Esophagus (tissue), 2 donors: Measurements from ENCODE around the gene METTL15. TPM values are rescaled to one million over a fixed set of nuclear protein-coding genes. Genes with fewer than 3 reads are reported as not detected.
"Not testable (repeated sequence)": the region's sequence is repeated elsewhere in the genome, so short reads cannot be mapped to it uniquely, and the experiment has no call there.

Source experiments
- H3K27ac ChIP-seq, 2 donors: one replicate each; pipeline ENCODE4 v1.5.1; 2013; ENCODE audit warnings: low read depth in 2 of 2, mild to moderate bottlenecking in 2 of 2, inconsistent platforms in 1 of 2, low read length in 1 of 2, moderate library complexity in 1 of 2
- H3K27me3 ChIP-seq, 2 donors: one replicate each; pipeline ENCODE4 v1.6.1; 2013; ENCODE audit warnings: low read length in 2 of 2, control low read depth in 1 of 2, mild to moderate bottlenecking in 1 of 2; ENCODE audit not compliant: insufficient read depth in 2 of 2, control insufficient read depth in 1 of 2
- H3K36me3 ChIP-seq, 2 donors: one replicate each; pipeline ENCODE4 v1.6.1; 2013; ENCODE audit warnings: low read length in 1 of 2; ENCODE audit not compliant: control insufficient read depth in 2 of 2, insufficient read depth in 2 of 2
- H3K4me1 ChIP-seq, 2 donors: one replicate each; pipeline ENCODE4 v1.6.1; 2013; ENCODE audit warnings: low read length in 1 of 2; ENCODE audit not compliant: control insufficient read depth in 2 of 2, insufficient read depth in 2 of 2
- H3K4me3 ChIP-seq, 2 donors: one replicate each; pipeline ENCODE4 v1.5.1; 2013; ENCODE audit warnings: low read length in 2 of 2, mild to moderate bottlenecking in 2 of 2, low read depth in 1 of 2, moderate library complexity in 1 of 2
- H3K9me3 ChIP-seq, 2 donors: one replicate each; pipeline ENCODE4 v1.6.1; 2013; ENCODE audit warnings: mild to moderate bottlenecking in 2 of 2, low read depth in 1 of 2, low read length in 1 of 2, moderate library complexity in 1 of 2; ENCODE audit not compliant: control insufficient read depth in 2 of 2, insufficient read depth in 1 of 2
- WGBS, 2 donors: extraction: QIAGEN DNeasy Blood & Tissue Kit; methylation state at CpG; one replicate each; pipeline ENCODE4 v1.1.7; 2013; 5-methylcytosine and 5-hydroxymethylcytosine counted together
- polyA plus RNA-seq, 2 donors: library from polyadenylated mRNA; stranded (reverse); fragments of 200-250 nt; gene quantifications; one replicate each; pipeline ENCODE4 v1.2.3, GENCODE V29; 2013
- donor health status: healthy with polysubstance abuse.
- donor health status: Bipolar disorder and iron deficiency.

The METTL15 gene
- polyA plus RNA-seq, 2 donors: 2.7 to 2.9 TPM

- Histone ChIP-seq H3K36me3 (no peaks in the 10 kb centered on the region), H3K9me3 (no peaks in the 10 kb centered on the region), H3K27me3 (no peaks in the 10 kb centered on the region), H3K4me1 (no peaks in the 10 kb centered on the region), H3K27ac (no peak overlapping the region), H3K4me3 (no peak overlapping the region)
- 65 to 81% methylated on average over 1 of the region's 1 CpG for WGBS, 2 donors
Measured at GRCh38 chr11:28342716-28343115, 234.5 kb downstream of the METTL15 start.

GRCh38 chr11:28343304-28344233 is 235.4 kb downstream of the METTL15 start:
- Histone ChIP-seq H3K4me3 (no peak overlapping the region), H3K36me3 (no peaks in the 10 kb centered on the region), H3K27ac (no peak overlapping the region), H3K9me3 (no peaks in the 10 kb centered on the region), H3K27me3 (no peaks in the 10 kb centered on the region), H3K4me1 (no peaks in the 10 kb centered on the region)
- WGBS, 2 donors: 44 to 47% methylated on average over 5 of the region's 5 CpGs

- no peak overlapping the region for H3K27ac ChIP-seq
- H3K9me3 ChIP-seq: no peaks in the 10 kb centered on the region
- H3K36me3 ChIP-seq: no peaks in the 10 kb centered on the region
- H3K4me3 ChIP-seq: no peak overlapping the region
- H3K27me3 ChIP-seq: no peaks in the 10 kb centered on the region
- H3K4me1 ChIP-seq: no peaks in the 10 kb centered on the region
Measured at GRCh38 chr11:28346209-28346608, 238.0 kb downstream of the METTL15 start.

GRCh38 chr11:28346721-28347120 is 238.5 kb downstream of the METTL15 start:
- Histone ChIP-seq H3K27ac (no peak overlapping the region), H3K9me3 (no peaks in the 10 kb centered on the region), H3K4me3 (no peak overlapping the region), H3K36me3 (no peaks in the 10 kb centered on the region), H3K27me3 (no peaks in the 10 kb centered on the region), H3K4me1 (no peaks in the 10 kb centered on the region)
- 89 to 95% methylated on average over 1 of the region's 1 CpG for WGBS, 2 donors

GRCh38 chr11:28347371-28347770 is 239.2 kb downstream of the METTL15 start:
- Histone ChIP-seq H3K9me3 (no peaks in the 10 kb centered on the region), H3K27me3 (no peaks in the 10 kb centered on the region), H3K4me1 (no peaks in the 10 kb centered on the region), H3K27ac (no peak overlapping the region), H3K4me3 (no peak overlapping the region), H3K36me3 (no peaks in the 10 kb centered on the region)
- WGBS, 2 donors: 77 to 82% methylated on average over 5 of the region's 5 CpGs

GRCh38 chr11:28350216-28350615 is 242.0 kb downstream of the METTL15 start:
- no peak overlapping the region for H3K4me3 ChIP-seq
- H3K4me1 ChIP-seq: no peaks in the 10 kb centered on the region
- no peaks in the 10 kb centered on the region for H3K9me3 ChIP-seq
- H3K27ac ChIP-seq: no peak overlapping the region
- no peaks in the 10 kb centered on the region for H3K36me3 ChIP-seq
- no peaks in the 10 kb centered on the region for H3K27me3 ChIP-seq

- no peak overlapping the region for H3K27ac ChIP-seq
- H3K4me1 ChIP-seq: no peaks in the 10 kb centered on the region
- H3K9me3 ChIP-seq: no peaks in the 10 kb centered on the region
- WGBS, 2 donors: 93 to 98% methylated on average over 2 of the region's 2 CpGs
- H3K4me3 ChIP-seq: no peak overlapping the region
- no peaks in the 10 kb centered on the region for H3K27me3 ChIP-seq
- no peaks in the 10 kb centered on the region for H3K36me3 ChIP-seq
Measured at GRCh38 chr11:28353991-28354390, 245.8 kb downstream of the METTL15 start.

- Histone ChIP-seq H3K4me3 (no peak overlapping the region), H3K4me1 (no peaks in the 10 kb centered on the region), H3K27ac (no peak overlapping the region), H3K36me3 (no peaks in the 10 kb centered on the region), H3K27me3 (no peaks in the 10 kb centered on the region), H3K9me3 (no peaks in the 10 kb centered on the region)
- 76 to 83% methylated on average over 2 of the region's 2 CpGs for WGBS, 2 donors
Measured at GRCh38 chr11:28366549-28367346, 258.6 kb downstream of the METTL15 start.

- H3K27ac ChIP-seq, H3K4me3 ChIP-seq, H3K27me3 ChIP-seq, H3K4me1 ChIP-seq, H3K36me3 ChIP-seq, H3K9me3 ChIP-seq: not testable (repeated sequence)
- 83 to 86% methylated on average over 12 to 14 of the region's 14 CpGs for WGBS, 2 donors
Measured at GRCh38 chr11:28378095-28378494, 269.9 kb downstream of the METTL15 start.
